Activated naive CD4-positive, alpha-beta T cell treated with anti-CD3 and anti-CD28 coated beads for 36 hours (primary cell): ENCODE results near the gene PLEKHA5. TPM values are rescaled to one million over a fixed set of nuclear protein-coding genes. Genes with fewer than 3 reads are reported as not detected.

ENCODE experiments used
- CTCF ChIA-PET: fragments of 350-600 bp; sonication (Branson Sonifier 250); formaldehyde crosslinking; loops from one replicate; lab custom pipeline; 2021; ENCODE audit warnings: antibody characterized with exemption; lab: Charles Lee
- DNase-seq: peaks from one replicate; pipeline ENCODE4 v3.0.0-alpha.2; 2020
- H3K27ac Mint-ChIP-seq: one replicate; pipeline ENCODE4 v1.8.0; 2021; ENCODE audit warnings: mild to moderate bottlenecking, mixed read lengths
- H3K27me3 Mint-ChIP-seq: one replicate; pipeline ENCODE4 v1.8.0; 2021; ENCODE audit warnings: low read depth, mixed read lengths
- H3K36me3 Mint-ChIP-seq: one replicate; pipeline ENCODE4 v1.8.0; 2021; ENCODE audit warnings: low read depth, mixed read lengths
- H3K4me1 Mint-ChIP-seq: one replicate; pipeline ENCODE4 v1.8.0; 2021; ENCODE audit warnings: low read depth, mixed read lengths
- H3K4me3 Mint-ChIP-seq: one replicate; pipeline ENCODE4 v1.8.0; 2021; ENCODE audit warnings: mild to moderate bottlenecking, moderate library complexity, mixed read lengths
- H3K9me3 Mint-ChIP-seq: one replicate; pipeline ENCODE4 v1.8.0; 2021; ENCODE audit warnings: mixed read lengths
- intact Hi-C: fragments of 100-400 bp; cut with micrococcal nuclease; formaldehyde crosslinking; loops from one replicate; pipeline ENCODE4 v1.15.1; 2023
- total RNA-seq, 2 experiments: library from RNA; stranded (reverse); gene quantifications; one replicate each; pipeline ENCODE4 v1.2.3, GENCODE V29; 2021

PLEKHA5 gene
- total RNA-seq, 2 experiments from 2014 or later = 0.69 to 0.81 TPM

DNA sequence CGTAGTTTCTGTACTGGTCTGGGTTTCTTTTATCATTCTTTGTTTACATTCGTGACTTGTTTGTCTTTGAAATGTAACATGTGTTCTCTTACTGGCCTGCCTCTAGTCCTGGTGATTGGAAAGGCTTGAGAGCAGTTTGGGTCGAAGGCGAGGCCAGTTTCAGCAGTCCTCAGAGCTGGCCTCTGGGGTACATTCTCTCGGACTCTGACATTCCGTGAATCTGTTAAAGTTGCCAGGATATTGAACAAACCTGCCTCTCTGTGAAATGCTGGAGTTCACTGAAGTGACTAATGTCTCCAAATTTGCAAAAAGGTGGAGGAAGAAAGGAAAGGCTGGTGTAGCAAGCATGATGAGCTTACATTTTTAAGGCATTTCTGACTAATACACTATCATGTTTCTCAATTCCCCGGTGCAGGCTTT, 1.5 kb downstream of the PLEKHA5 start:
- Mint-ChIP-seq H3K9me3 (peaks cover 15% of the 10 kb centered on the region), H3K27me3 (peaks cover 46% of the 10 kb centered on the region), H3K36me3 (no peaks in the 10 kb centered on the region), H3K27ac (no peak overlapping the region), H3K4me3 (peak overlapping the region; percentile 81), H3K4me1 (peaks cover 11% of the 10 kb centered on the region)
- CTCF ChIA-PET = interaction anchor here (0.6 kb wide), 1 partner anchor 148 kb away, joined by 6 read pairs; no protein-coding TSS in a partner anchor
- no peak for DNase-seq
- intact Hi-C loops = no loop called here

GRCh38 chr12:19138551-19138950, 9.0 kb downstream of the PLEKHA5 start:
- CTCF ChIA-PET = no interaction called here
- Mint-ChIP-seq H3K4me3 (no peak overlapping the region), H3K27me3 (peaks cover 17% of the 10 kb centered on the region)

GRCh38 chr12:19138956-19139355, 9.4 kb downstream of the PLEKHA5 start:
- no peak for DNase-seq
- CTCF ChIA-PET = no interaction called here
- intact Hi-C loops = no loop called here

More at GRCh38 chr12:19138551-19138950, 9.0 kb downstream of the PLEKHA5 start:
- intact Hi-C loops = no loop called here
- no peak overlapping the region for H3K27ac Mint-ChIP-seq
- no peaks in the 10 kb centered on the region for H3K9me3 Mint-ChIP-seq
- no peak for DNase-seq
- no peaks in the 10 kb centered on the region for H3K36me3 Mint-ChIP-seq
- no peaks in the 10 kb centered on the region for H3K4me1 Mint-ChIP-seq

GRCh38 chr12:19139615-19140194, 10.2 kb downstream of the PLEKHA5 start:
- Mint-ChIP-seq H3K27ac (no peak overlapping the region), H3K36me3 (no peaks in the 10 kb centered on the region), H3K4me3 (no peak overlapping the region), H3K9me3 (no peaks in the 10 kb centered on the region), H3K27me3 (peaks cover 10% of the 10 kb centered on the region), H3K4me1 (no peaks in the 10 kb centered on the region)
- CTCF ChIA-PET = no interaction called here
- intact Hi-C loops = no loop called here
- no peak for DNase-seq

More at GRCh38 chr12:19138956-19139355, 9.4 kb downstream of the PLEKHA5 start:
- Mint-ChIP-seq H3K36me3 (no peaks in the 10 kb centered on the region), H3K4me1 (no peaks in the 10 kb centered on the region), H3K27ac (no peak overlapping the region), H3K4me3 (no peak overlapping the region), H3K9me3 (no peaks in the 10 kb centered on the region), H3K27me3 (peaks cover 13% of the 10 kb centered on the region)

DNA sequence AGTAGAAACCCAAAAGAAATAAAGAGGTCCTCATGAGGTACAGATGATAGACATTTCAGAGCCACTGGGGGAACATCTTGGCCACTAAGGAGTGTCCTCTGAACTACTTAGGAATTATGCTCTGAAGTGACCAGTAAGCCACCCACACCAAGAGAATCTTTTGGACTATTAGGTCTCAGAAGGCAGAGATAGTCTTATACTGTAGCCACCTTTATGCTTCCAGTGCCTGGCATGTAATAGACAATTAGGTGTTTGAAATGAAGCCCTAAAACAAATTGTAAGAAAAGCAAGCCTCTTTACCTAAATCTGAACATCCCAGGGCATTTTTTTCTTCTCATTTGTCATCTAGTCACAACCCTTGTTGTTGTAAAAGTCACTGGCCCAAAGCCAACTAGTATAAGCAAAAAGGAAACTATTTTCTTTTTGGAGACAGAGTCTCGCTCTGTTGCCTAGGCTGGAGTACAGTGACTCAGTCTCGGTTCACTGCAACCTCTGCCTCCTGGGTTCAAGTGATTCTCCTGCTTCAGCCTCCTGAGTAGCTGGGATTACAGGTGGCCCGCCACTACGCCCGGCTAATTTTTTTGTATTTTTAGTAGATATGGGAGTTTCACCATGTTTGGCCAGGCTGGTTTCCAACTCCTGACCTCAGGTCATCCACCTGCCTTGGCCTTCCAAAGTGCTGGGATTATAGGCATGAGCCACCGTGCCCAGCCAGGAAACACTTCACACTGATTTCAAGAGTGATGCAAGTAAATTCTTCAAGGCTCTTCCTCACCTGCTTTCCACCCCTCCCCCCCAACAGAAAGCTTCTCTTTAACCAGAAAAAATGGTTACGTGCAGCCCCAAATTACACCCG, 11.1 kb downstream of the PLEKHA5 start:
- Mint-ChIP-seq H3K4me3 (no peak overlapping the region), H3K9me3 (no peaks in the 10 kb centered on the region), H3K27me3 (peaks cover 5% of the 10 kb centered on the region), H3K4me1 (no peaks in the 10 kb centered on the region), H3K27ac (no peak overlapping the region), H3K36me3 (no peaks in the 10 kb centered on the region)
- CTCF ChIA-PET = no interaction called here
- intact Hi-C loops = no loop called here
- DNase-seq = no peak

DNA sequence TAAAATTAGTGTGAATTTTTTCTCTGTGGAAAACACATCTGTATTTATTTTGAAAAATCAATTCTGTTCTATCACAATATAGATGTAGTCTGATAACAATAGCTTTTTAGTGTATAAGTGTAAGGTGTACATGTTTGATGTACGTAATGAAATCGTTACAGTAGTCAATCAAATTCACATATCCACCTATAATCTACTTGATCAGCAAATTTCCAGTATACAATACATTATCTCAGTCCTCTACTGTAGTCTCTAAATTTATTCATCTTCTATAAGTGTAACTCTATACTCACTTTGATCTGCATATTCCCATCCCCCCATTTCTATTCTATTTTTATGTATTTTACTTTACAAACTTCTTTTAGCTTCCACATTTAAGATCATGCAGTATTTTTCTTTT, 13.0 kb downstream of the PLEKHA5 start:
- intact Hi-C loops = no loop called here
- no peaks in the 10 kb centered on the region for H3K4me1 Mint-ChIP-seq
- H3K27ac Mint-ChIP-seq = no peak overlapping the region
- H3K27me3 Mint-ChIP-seq = peaks cover 5% of the 10 kb centered on the region
- H3K36me3 Mint-ChIP-seq = no peaks in the 10 kb centered on the region
- CTCF ChIA-PET = interaction anchor here (0.6 kb wide), 1 partner anchor 928 kb away, joined by 3 read pairs; no protein-coding TSS in a partner anchor
- DNase-seq = no peak
- no peak overlapping the region for H3K4me3 Mint-ChIP-seq
- no peaks in the 10 kb centered on the region for H3K9me3 Mint-ChIP-seq

DNA sequence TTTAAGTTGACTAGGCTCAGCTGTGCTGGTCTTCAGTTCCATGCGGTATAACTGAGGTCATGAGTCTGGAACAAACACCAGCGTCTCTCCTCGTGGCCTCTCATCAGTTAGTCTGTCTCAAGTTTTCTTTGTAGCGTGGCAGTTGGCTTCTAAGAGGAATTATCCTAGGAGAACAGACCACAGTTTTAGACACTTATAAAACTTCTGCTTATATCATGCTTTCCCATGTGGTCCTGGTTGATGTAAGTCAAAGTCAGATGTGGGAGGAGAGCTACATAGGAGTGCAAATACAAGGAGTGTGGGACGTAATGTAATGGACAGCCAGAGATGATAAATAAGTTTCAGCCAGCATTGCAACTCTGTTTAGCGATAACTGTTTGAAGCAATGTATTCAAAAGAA, 14.8 kb downstream of the PLEKHA5 start:
- H3K9me3 Mint-ChIP-seq = no peaks in the 10 kb centered on the region

DNA sequence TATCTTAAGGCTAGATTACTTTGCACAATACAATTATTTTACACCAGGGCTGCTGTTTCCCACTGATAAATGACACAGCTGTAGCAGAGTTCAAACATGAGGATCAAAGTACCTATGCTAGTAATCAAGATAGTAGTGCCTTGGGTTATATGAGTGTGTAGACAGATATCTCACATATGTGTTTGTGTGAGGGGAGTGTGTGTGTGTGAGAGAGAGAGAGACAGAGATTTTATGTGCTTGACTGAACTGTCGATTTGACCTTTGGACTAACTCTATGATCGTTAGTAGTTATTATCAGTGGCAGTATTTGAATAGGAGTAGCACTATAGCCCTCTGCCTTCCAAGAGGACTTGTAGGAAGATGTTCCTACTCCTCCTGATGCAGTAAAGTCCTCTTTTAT, 15.5 kb downstream of the PLEKHA5 start:
- Mint-ChIP-seq H3K9me3 (no peaks in the 10 kb centered on the region), H3K4me1 (no peaks in the 10 kb centered on the region), H3K36me3 (no peaks in the 10 kb centered on the region), H3K27ac (no peak overlapping the region), H3K4me3 (no peak overlapping the region), H3K27me3 (peaks cover under 1% of the 10 kb centered on the region)
- CTCF ChIA-PET = no interaction called here
- intact Hi-C loops = no loop called here
- no peak for DNase-seq

More for the DNA sequence above, 14.8 kb downstream of the PLEKHA5 start:
- peaks cover 2% of the 10 kb centered on the region for H3K27me3 Mint-ChIP-seq
- CTCF ChIA-PET = no interaction called here
- no peak overlapping the region for H3K27ac Mint-ChIP-seq
- H3K4me3 Mint-ChIP-seq = no peak overlapping the region
- H3K4me1 Mint-ChIP-seq = no peaks in the 10 kb centered on the region
- no peaks in the 10 kb centered on the region for H3K36me3 Mint-ChIP-seq
- intact Hi-C loops = no loop called here
- no peak for DNase-seq

DNA sequence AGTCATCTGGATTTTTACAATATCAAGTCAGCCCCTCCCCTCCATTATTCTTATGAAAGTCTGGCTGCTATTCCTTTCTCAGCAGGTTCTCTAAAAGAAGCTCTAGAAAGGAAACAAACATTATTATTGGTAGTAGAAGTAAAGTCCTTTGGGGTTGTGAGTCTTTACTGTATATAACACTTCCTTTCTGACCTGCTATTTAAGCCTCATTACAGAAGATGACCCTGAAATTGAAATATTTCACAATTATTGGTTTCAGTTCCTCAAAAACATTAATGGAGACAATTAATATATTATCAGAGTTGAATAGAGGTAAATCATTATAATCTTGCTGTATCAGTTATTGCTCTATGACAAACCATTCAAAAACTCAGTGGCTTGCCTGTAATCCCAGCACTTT, 19.3 kb downstream of the PLEKHA5 start:
- intact Hi-C loops = no loop called here
- CTCF ChIA-PET = interaction anchor here (1.3 kb wide), 1 partner anchor 37 kb away, joined by 3 read pairs; no protein-coding TSS in a partner anchor
- no peaks in the 10 kb centered on the region for H3K4me1 Mint-ChIP-seq
- no peaks in the 10 kb centered on the region for H3K36me3 Mint-ChIP-seq
- H3K27me3 Mint-ChIP-seq = no peaks in the 10 kb centered on the region
- DNase-seq = no peak
- H3K9me3 Mint-ChIP-seq = no peaks in the 10 kb centered on the region
- no peak overlapping the region for H3K4me3 Mint-ChIP-seq
- no peak overlapping the region for H3K27ac Mint-ChIP-seq

GRCh38 chr12:19150273-19150900, 20.9 kb downstream of the PLEKHA5 start:
- Mint-ChIP-seq H3K9me3 (no peaks in the 10 kb centered on the region), H3K4me1 (no peaks in the 10 kb centered on the region), H3K36me3 (no peaks in the 10 kb centered on the region), H3K27ac (no peak overlapping the region), H3K27me3 (peaks cover 3% of the 10 kb centered on the region), H3K4me3 (no peak overlapping the region)
- intact Hi-C loops = no loop called here
- CTCF ChIA-PET = no interaction called here
- DNase-seq = no peak

GRCh38 chr12:19151298-19151697, 21.8 kb downstream of the PLEKHA5 start:
- no peaks in the 10 kb centered on the region for H3K36me3 Mint-ChIP-seq
- intact Hi-C loops = no loop called here
- no peak overlapping the region for H3K27ac Mint-ChIP-seq
- DNase-seq = no peak
- no peak overlapping the region for H3K4me3 Mint-ChIP-seq
- no peaks in the 10 kb centered on the region for H3K9me3 Mint-ChIP-seq
- CTCF ChIA-PET = no interaction called here
- peaks cover 3% of the 10 kb centered on the region for H3K27me3 Mint-ChIP-seq
- no peaks in the 10 kb centered on the region for H3K4me1 Mint-ChIP-seq

DNA sequence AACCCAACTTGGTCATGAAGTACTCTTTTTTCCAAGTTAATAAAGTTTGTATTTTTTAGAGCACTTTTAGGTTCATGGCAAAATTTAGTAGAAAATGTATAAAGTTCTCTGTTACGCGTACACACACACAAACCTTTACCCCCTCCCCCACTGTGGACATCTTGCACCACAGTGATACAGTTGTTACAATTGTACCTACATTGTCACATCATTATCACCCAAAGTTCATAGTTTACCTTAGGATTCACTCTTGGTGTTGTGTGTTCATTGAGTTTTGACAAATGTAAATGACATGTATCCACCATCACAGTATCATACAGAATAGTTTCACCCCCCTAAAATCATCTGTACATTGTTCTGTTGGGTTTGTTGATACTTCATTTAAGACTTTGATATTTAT, 23.9 kb downstream of the PLEKHA5 start:
- H3K4me1 Mint-ChIP-seq = no peaks in the 10 kb centered on the region
- DNase-seq = no peak
- CTCF ChIA-PET = no interaction called here
- H3K4me3 Mint-ChIP-seq = no peak overlapping the region
- intact Hi-C loops = no loop called here
- H3K36me3 Mint-ChIP-seq = no peaks in the 10 kb centered on the region
- no peak overlapping the region for H3K27ac Mint-ChIP-seq
- no peaks in the 10 kb centered on the region for H3K9me3 Mint-ChIP-seq
- peaks cover 3% of the 10 kb centered on the region for H3K27me3 Mint-ChIP-seq
